Measurements from ENCODE around the gene XPR1. TPM values are rescaled to one million over a fixed set of nuclear protein-coding genes. Genes with fewer than 3 reads are reported as not detected.

Gene XPR1
- total RNA-seq, 1 experiment from 2014 or later: 36.1 TPM

- DNase-seq (ENCODE audit: low read depth, low spot score) (no peak), ATAC-seq (no peak)
- Histone ChIP-seq H3K36me3 (ENCODE audit: control insufficient read depth, insufficient read depth, low read length) (no peaks in the 10 kb centered on the region), H3K4me3 (ENCODE audit: low read depth in 2 of 2, low read length in 2 of 2) (no peak overlapping the region), H3K27ac (ENCODE audit: low read length) (no peak overlapping the region), H3K4me1 (ENCODE audit: control insufficient read depth, insufficient read depth, low read length) (no peaks in the 10 kb centered on the region), H3K27me3 (ENCODE audit: control insufficient read depth, insufficient read depth, low read length) (no peaks in the 10 kb centered on the region), H3K9me3 (ENCODE audit: control insufficient read depth, insufficient read depth, low read depth, low read length) (no peaks in the 10 kb centered on the region)
- in situ Hi-C loops (cut with HindIII; ENCODE audit: low pct_unique_long_range_greater_than_20kb, low sequenced_read_pairs): no loop called here
- no peak for TF ChIP-seq CTCF (IDR thresholded peaks at IDR 0.05)
- TF ChIP-seq REST (IDR thresholded peaks at IDR 0.05; ENCODE audit: insufficient read depth in 1 of 2, low read depth in 2 of 2, low read length in 1 of 2): no peak
- no peak for TF ChIP-seq POLR2AphosphoS5 (IDR thresholded peaks at IDR 0.05; ENCODE audit: low read depth, low read length)
- intact Hi-C loops (cut with micrococcal nuclease; ENCODE audit: unreplicated experiment): no loop called here
- CTCF ChIA-PET: no interaction called here
- POLR2A ChIA-PET: no interaction called here
- BruUV-seq (replicated peaks): no TSS peak
These were observed 28.5 kb upstream of the XPR1 start for GRCh38 chr1:180603223-180603849.

- no peak for TF ChIP-seq SIN3A (IDR thresholded peaks at IDR 0.05; ENCODE audit: borderline replicate concordance, insufficient read depth, low read depth, low read length)
- no peak for TF ChIP-seq REST (IDR thresholded peaks at IDR 0.05; ENCODE audit: insufficient read depth in 1 of 2, low read depth in 2 of 2, low read length in 1 of 2)
- TF ChIP-seq CTCF (IDR thresholded peaks at IDR 0.05): no peak
- no peak for TF ChIP-seq POLR2AphosphoS5 (IDR thresholded peaks at IDR 0.05; ENCODE audit: low read depth, low read length)
- no peak for TF ChIP-seq TCF7L2 (IDR thresholded peaks at IDR 0.05; ENCODE audit: low read depth, low read length)
- no peak for DNase-seq (ENCODE audit: low read depth, low spot score)
- intact Hi-C loops (cut with micrococcal nuclease; ENCODE audit: unreplicated experiment): no loop called here
- no peak for ATAC-seq
- no peak overlapping the region for H3K27ac ChIP-seq (ENCODE audit: low read length)
- H3K27me3 ChIP-seq (ENCODE audit: control insufficient read depth, insufficient read depth, low read length): no peaks in the 10 kb centered on the region
- no peak overlapping the region for H3K4me3 ChIP-seq (ENCODE audit: low read depth in 2 of 2, low read length in 2 of 2)
- BruUV-seq (replicated peaks): no TSS peak
- ChIA-PET POLR2A (no interaction called here), CTCF (no interaction called here)
- H3K36me3 ChIP-seq (ENCODE audit: control insufficient read depth, insufficient read depth, low read length): no peaks in the 10 kb centered on the region
- H3K4me1 ChIP-seq (ENCODE audit: control insufficient read depth, insufficient read depth, low read length): no peaks in the 10 kb centered on the region
- H3K9me3 ChIP-seq (ENCODE audit: control insufficient read depth, insufficient read depth, low read depth, low read length): no peaks in the 10 kb centered on the region
- in situ Hi-C loops (cut with HindIII; ENCODE audit: low pct_unique_long_range_greater_than_20kb, low sequenced_read_pairs): no loop called here
These were observed 28.0 kb upstream of the XPR1 start for GRCh38 chr1:180603850-180604226.
